ENCODE data around the gene APBA2.

- TF ChIP-seq ZBTB21 (tag by site-specific recombination; IDR thresholded peaks at IDR 0.05) (no peak), CTCF (tag by site-specific recombination; IDR thresholded peaks at IDR 0.05) (no peak), ZSCAN16 (tag by site-specific recombination; IDR thresholded peaks at IDR 0.05) (no peak), ZNF768 (tag by site-specific recombination; IDR thresholded peaks at IDR 0.05) (no peak), TCF7L2 (IDR thresholded peaks at IDR 0.05; ENCODE audit: borderline replicate concordance, low read depth, low read length) (no peak), SP2 (tag by site-specific recombination; IDR thresholded peaks at IDR 0.05) (no peak), ZNF133 (tag by site-specific recombination; IDR thresholded peaks at IDR 0.05) (no peak)
Observed at GRCh38 chr15:28921919-28922706, 36.3 kb downstream of the APBA2 start.
